Measurements from ENCODE around the gene AP5S1.
"Not testable (repeated sequence)": the region's sequence is repeated elsewhere in the genome, so short reads cannot be mapped to it uniquely, and the experiment has no call there.

Gene AP5S1

DNA sequence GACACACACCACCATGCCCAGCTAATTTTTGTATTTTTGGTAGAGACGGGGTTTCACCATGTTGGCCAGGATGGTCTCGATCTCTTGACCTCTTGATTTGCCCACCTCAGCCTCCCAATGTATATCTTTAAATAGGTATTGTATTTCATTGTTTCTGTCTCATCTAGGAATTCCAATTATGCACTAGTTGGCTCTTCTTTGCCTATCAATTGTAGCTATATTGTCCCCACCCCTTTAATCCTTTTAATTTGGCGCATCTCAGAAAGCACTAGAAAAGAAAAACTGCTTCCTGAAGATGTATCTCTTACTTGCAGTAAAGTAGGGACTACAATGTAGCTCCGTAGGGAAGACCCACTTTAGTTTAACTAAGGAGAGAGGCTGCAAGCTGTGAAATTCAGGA is 15.8 kb downstream of the AP5S1 start:
- TF ChIP-seq CTCF (conservative IDR thresholded peaks at IDR 0.05; ENCODE audit: low read length): no peak
- DNase-seq (ENCODE audit: low read depth): no peak
- no peak overlapping the region for H3K4me3 ChIP-seq (ENCODE audit: low read length)

- no peak for DNase-seq (ENCODE audit: low read depth)
- TF ChIP-seq CTCF (conservative IDR thresholded peaks at IDR 0.05; ENCODE audit: low read length): no peak
- no peak overlapping the region for H3K4me3 ChIP-seq (ENCODE audit: low read length)
Measured at GRCh38 chr20:3839328-3839727, 19.0 kb downstream of the AP5S1 start.

GRCh38 chr20:3840201-3840600 is 19.9 kb downstream of the AP5S1 start:
- not testable (repeated sequence) for H3K4me3 ChIP-seq (ENCODE audit: low read length); DNase-seq (ENCODE audit: low read depth)

- H3K4me3 ChIP-seq (ENCODE audit: low read length): no peak overlapping the region
- no peak for DNase-seq (ENCODE audit: low read depth)
- no peak for TF ChIP-seq CTCF (conservative IDR thresholded peaks at IDR 0.05; ENCODE audit: low read length)
Measured at GRCh38 chr20:3842348-3842930, 22.1 kb downstream of the AP5S1 start.

GRCh38 chr20:3843490-3843889 is 23.1 kb downstream of the AP5S1 start:
- DNase-seq (ENCODE audit: low read depth): no peak
- TF ChIP-seq CTCF (conservative IDR thresholded peaks at IDR 0.05; ENCODE audit: low read length): no peak
- H3K4me3 ChIP-seq (ENCODE audit: low read length): no peak overlapping the region

DNA sequence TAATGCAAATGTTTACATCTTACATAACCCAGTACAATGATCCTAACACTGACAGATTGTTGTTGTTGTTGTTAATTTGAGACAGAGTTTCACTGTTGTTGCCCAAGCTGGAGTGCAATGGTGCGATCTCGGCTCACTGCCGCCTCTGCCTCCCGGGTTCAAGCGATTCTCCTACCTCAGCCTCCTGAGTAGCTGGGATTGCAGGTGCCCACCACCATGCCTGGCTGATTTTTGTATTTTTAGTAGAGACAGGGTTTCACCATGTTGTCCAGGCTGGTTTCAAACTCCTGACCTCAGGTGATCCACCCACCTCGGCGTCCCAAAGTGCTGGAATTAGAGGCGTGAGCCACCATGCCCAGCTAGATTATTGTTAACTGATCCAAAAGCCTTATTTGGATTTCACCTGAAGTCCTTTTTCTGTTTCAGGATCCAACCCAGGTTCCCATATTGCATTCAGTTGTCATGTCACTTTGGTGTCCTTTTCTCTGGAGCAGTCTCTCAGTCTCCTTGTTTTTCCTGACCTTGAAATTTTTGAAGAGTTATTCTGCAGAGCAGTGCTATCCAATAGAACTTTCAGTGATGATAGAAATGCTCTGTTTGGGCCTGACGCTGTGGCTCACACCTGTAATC is 23.8 kb downstream of the AP5S1 start:
- not testable (repeated sequence) for DNase-seq (ENCODE audit: low read depth); H3K4me3 ChIP-seq (ENCODE audit: low read length)

DNA sequence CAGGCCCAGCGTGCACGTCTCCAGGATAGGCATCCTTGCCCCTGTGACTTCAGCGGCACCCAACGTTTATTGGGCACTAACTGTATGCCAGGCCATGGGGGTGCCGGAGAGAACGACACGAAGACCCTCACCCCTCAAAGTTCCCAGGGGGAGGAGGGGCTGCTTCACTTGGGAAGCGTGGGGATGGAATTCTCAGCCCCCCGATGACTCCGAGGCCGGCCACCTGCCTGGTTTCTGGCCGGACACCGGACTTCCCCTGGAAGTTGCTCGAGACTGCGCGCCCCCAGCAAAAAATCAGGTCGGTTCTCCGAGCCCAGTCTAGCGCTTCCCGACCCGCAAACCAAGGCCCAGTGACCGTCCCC is 26.0 kb downstream of the AP5S1 start:
- TF ChIP-seq CTCF (conservative IDR thresholded peaks at IDR 0.05; ENCODE audit: low read length): no peak
- DNase-seq (ENCODE audit: low read depth): no peak
- H3K4me3 ChIP-seq (ENCODE audit: low read length): peak overlapping the region; percentile 91

DNA sequence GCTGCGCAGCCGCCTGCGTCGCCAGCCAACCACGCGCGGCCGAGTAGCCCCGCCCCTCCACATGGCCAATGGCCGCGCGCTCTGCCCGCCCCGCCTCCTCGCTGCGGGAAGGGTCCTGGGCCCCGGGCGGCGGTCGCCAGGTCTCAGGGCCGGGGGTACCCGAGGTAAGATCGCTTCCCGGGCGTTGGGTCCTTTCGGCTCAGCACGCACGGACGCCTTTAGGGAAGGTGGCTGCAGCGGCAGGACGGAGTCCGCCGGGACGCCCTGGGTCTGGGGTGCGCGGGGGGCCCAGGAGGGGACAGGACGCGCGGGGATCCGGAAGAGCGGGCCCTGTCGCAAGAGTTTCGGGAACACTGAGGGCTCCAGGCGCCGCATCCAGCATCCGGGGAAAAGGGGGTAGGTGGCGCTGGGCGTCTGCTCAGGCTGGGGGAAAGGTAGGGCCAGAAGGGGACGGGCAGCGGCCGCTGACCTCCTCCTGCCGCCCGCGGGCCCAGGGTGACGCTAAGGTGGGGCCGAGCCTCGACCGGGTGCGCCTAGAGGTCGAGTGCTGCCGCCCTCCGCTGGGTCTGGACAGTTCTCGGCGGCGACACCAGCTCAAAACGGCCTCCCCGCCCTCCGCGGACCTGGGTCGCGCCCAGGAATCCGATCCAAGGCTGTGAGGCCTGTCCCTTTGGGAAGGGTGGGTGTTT is 26.5 kb downstream of the AP5S1 start, which contains the start of gene MAVS:
Gene MAVS, plus strand, starts transcription at position 95 of the 689 bp plus-strand sequence. CDS start 7,791 bp downstream, outside the sequence.
- peak within 1 kb of the TSS; percentile 91 for H3K4me3 ChIP-seq (ENCODE audit: low read length)
- TF ChIP-seq CTCF (conservative IDR thresholded peaks at IDR 0.05; ENCODE audit: low read length): no peak
- peak; percentile 73 for DNase-seq (ENCODE audit: low read depth)

Measured in AG10803 (cell line).